Choroid plexus epithelial cell (primary cell): ENCODE results near the gene OR6J1.

ENCODE experiments used
- DNase-seq: peaks from one replicate; pipeline ENCODE4 v3.0.0-alpha.2; 2010; ENCODE audit warnings: low read depth
- H3K4me3 ChIP-seq: 2 replicates; pipeline ENCODE4 v1.5.1; 2011; ENCODE audit warnings: low read depth, mild to moderate bottlenecking, control low read depth, low read length, moderate library complexity
- TF ChIP-seq, protein P1 (sequence below): conservative IDR thresholded peaks from 2 replicates; pipeline ENCODE4 v1.5.1; 2011; ENCODE audit warnings: low read depth, mild to moderate bottlenecking, control low read depth, inconsistent platforms, low read length, moderate library complexity

The OR6J1 gene

GRCh38 chr14:22607291-22607690, 36.9 kb downstream of the OR6J1 start:
- TF ChIP-seq, protein P1, sequence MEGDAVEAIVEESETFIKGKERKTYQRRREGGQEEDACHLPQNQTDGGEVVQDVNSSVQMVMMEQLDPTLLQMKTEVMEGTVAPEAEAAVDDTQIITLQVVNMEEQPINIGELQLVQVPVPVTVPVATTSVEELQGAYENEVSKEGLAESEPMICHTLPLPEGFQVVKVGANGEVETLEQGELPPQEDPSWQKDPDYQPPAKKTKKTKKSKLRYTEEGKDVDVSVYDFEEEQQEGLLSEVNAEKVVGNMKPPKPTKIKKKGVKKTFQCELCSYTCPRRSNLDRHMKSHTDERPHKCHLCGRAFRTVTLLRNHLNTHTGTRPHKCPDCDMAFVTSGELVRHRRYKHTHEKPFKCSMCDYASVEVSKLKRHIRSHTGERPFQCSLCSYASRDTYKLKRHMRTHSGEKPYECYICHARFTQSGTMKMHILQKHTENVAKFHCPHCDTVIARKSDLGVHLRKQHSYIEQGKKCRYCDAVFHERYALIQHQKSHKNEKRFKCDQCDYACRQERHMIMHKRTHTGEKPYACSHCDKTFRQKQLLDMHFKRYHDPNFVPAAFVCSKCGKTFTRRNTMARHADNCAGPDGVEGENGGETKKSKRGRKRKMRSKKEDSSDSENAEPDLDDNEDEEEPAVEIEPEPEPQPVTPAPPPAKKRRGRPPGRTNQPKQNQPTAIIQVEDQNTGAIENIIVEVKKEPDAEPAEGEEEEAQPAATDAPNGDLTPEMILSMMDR = no peak
- H3K4me3 ChIP-seq = no peak overlapping the region
- DNase-seq = no peak

GRCh38 chr14:22606380-22606779, 37.8 kb downstream of the OR6J1 start:
- H3K4me3 ChIP-seq = no peak overlapping the region
- no peak for DNase-seq
- TF ChIP-seq, protein P1 = no peak

- TF ChIP-seq, protein P1 = no peak
- DNase-seq = no peak
- H3K4me3 ChIP-seq = no peak overlapping the region
These were observed 41.3 kb downstream of the OR6J1 start for GRCh38 chr14:22602862-22603261.

DNA sequence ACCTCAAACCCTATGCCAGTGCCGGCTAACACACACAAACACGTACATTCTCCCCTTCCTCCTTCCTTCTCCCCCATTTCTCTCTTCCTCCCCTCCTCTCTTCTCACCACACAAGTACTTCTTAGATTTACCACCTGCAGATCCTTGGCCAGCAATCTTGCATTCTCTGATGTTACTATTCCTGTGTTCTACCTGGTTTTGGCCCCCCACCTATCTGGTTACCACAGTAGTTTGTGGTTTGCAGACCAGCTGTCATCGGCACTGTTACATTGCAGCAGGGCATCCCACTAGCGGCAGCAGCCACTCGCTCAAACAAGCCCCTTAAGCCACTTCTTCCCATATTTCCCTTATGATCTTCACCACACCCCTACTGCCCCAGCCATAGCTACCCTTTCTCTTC, 42.2 kb downstream of the OR6J1 start:
- no peak overlapping the region for H3K4me3 ChIP-seq
- TF ChIP-seq, protein P1 = no peak
- no peak for DNase-seq

DNA sequence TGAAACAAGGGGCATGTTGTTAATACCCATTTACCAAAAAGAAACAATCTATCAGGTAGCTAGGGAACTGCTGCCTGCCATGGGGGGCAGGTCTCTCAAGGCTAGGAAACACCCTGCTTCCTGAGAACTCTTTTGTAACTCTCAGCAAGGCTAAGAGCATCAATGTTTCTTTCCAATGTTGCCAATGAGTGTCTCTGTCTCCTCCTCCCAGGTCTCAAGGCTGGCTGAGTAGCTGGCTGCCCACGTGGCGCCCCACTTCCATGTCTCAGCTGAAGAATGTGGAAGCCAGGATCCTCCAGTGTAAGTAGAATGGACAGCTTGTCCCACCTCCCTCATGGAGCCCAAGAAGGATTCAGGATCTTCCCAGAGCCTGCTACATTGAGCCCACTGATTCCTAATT, 42.7 kb downstream of the OR6J1 start:
- no peak for DNase-seq
- no peak overlapping the region for H3K4me3 ChIP-seq
- TF ChIP-seq, protein P1 = no peak

- TF ChIP-seq, protein P1 = no peak
- H3K4me3 ChIP-seq = no peak overlapping the region
- DNase-seq = no peak
These were observed 44.1 kb downstream of the OR6J1 start for GRCh38 chr14:22600027-22600426.

DNA sequence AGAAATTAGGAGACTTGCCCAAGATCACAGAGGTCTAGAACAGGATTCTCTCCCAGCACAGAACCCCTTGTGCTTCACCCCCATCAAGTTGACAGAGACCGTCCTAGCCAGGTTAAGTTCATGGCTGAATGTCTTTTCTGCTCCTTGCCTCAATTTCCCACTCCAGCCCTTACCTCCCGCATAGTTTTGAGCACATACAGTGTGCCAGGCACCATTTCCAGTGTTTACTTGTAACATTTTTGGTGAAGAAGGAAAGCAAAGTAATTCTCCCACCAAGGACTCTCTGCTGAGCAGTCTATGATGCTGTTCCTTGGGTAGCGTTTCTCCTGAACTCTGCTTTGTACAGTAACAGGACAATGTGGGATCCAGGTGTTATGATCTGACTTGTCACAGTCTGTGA, 44.8 kb downstream of the OR6J1 start:
- peak overlapping the region; percentile 88 for H3K4me3 ChIP-seq
- no peak for DNase-seq
- TF ChIP-seq, protein P1 = no peak
